Keratinocyte (primary cell): ENCODE data around the gene RPP25L. TPM values are rescaled to one million over a fixed set of nuclear protein-coding genes. Genes with fewer than 3 reads are reported as not detected.

Experiments used
- DNase-seq: peaks from one replicate; pipeline ENCODE4 v3.0.0-alpha.2; 2011; ENCODE audit warnings: low read depth, missing footprints, low spot score
- FAIRE-seq: peaks from 2 replicates; lab custom pipeline; 2011; peaks lifted over from hg19 to GRCh38; lab: Jason Lieb, UNC
- H2AFZ ChIP-seq: 2 replicates; pipeline ENCODE4 v1.6.0; 2012; ENCODE audit warnings: low read length, control low read depth, inconsistent platforms; ENCODE audit not compliant: control insufficient read depth
- H3K27ac ChIP-seq: 2 replicates; pipeline ENCODE4 v1.5.1; 2011; ENCODE audit warnings: low read length; ENCODE audit not compliant: control insufficient read depth, insufficient read depth
- H3K27me3 ChIP-seq: 3 replicates; pipeline ENCODE4 v1.6.0; 2011; ENCODE audit warnings: low read length; ENCODE audit not compliant: control insufficient read depth, insufficient read depth; ENCODE audit errors: extremely low read depth
- H3K36me3 ChIP-seq, 2 experiments: 2 replicates in 1 of 2; 3 replicates in 1 of 2; pipeline ENCODE4 v1.5.1; 2011; ENCODE audit warnings: low read length in 2 of 2, mild to moderate bottlenecking in 1 of 2; ENCODE audit not compliant: control insufficient read depth in 2 of 2, insufficient read depth in 2 of 2; ENCODE audit errors: extremely low read depth in 1 of 2
- H3K4me1 ChIP-seq: 3 replicates; pipeline ENCODE4 v1.5.1; 2011; ENCODE audit warnings: low read length; ENCODE audit not compliant: control insufficient read depth, insufficient read depth; ENCODE audit errors: extremely low read depth
- H3K4me2 ChIP-seq: 3 replicates; pipeline ENCODE4 v1.6.0; 2011; ENCODE audit warnings: low read depth, low read length; ENCODE audit not compliant: control insufficient read depth, insufficient read depth; ENCODE audit errors: extremely low read depth
- H3K4me3 ChIP-seq, 3 experiments: fragments of 200-600 bp in 1 of 3; sonication (generic) in 1 of 3; 2 replicates in 2 of 3; 3 replicates in 1 of 3; pipeline ENCODE4 v1.5.1; 2011 to 2016; ENCODE audit warnings: low read length in 3 of 3, mild to moderate bottlenecking in 3 of 3, control low read depth in 2 of 3, inconsistent platforms in 1 of 3, low read depth in 1 of 3, mixed read lengths in 1 of 3, mixed run types in 1 of 3, moderate library complexity in 1 of 3; ENCODE audit not compliant: control insufficient read depth in 2 of 3, insufficient read depth in 2 of 3; ENCODE audit errors: extremely low read depth in 1 of 3
- H3K79me2 ChIP-seq: 2 replicates; pipeline ENCODE4 v1.6.0; 2012; ENCODE audit warnings: low read length; ENCODE audit not compliant: control insufficient read depth, insufficient read depth
- H3K9ac ChIP-seq: 3 replicates; pipeline ENCODE4 v1.6.0; 2011; ENCODE audit warnings: low read length; ENCODE audit not compliant: control insufficient read depth, insufficient read depth; ENCODE audit errors: extremely low read depth
- H3K9me1 ChIP-seq: 3 replicates; pipeline ENCODE4 v1.6.0; 2011; ENCODE audit warnings: low read length; ENCODE audit not compliant: control insufficient read depth, insufficient read depth; ENCODE audit errors: extremely low read depth
- H3K9me3 ChIP-seq: 2 replicates; pipeline ENCODE4 v1.5.1; 2012; ENCODE audit warnings: low read depth, low read length; ENCODE audit not compliant: control insufficient read depth
- H4K20me1 ChIP-seq: 3 replicates; pipeline ENCODE4 v1.6.0; 2011; ENCODE audit warnings: low read length; ENCODE audit not compliant: control insufficient read depth, insufficient read depth; ENCODE audit errors: extremely low read depth
- EZH2 ChIP-seq: IDR thresholded peaks from one replicate; pipeline ENCODE4 v1.6.1; 2012; ENCODE audit warnings: inconsistent platforms, mild to moderate bottlenecking, low read length, moderate library complexity
- dilution Hi-C: fragments of 300-500 bp; cut with MboI; formaldehyde crosslinking; loops from one replicate; pipeline ENCODE4 v1.7.0; 2020; ENCODE audit warnings: low sequenced_read_pairs; ENCODE audit not compliant: extremely low pct_ligation_motif_present
- polyA plus RNA-seq, 5 experiments: library from polyadenylated mRNA; depleted of rRNA in 3 of 5; stranded (reverse) in 3 of 5; stranded (forward) in 1 of 5; unstranded in 1 of 5; fragments of >200 nt; gene quantifications; 1 replicate in 1 of 5; 2 replicates in 3 of 5; 3 replicates in 1 of 5; pipeline versions ENCODE4 v1.2.1 to v1.2.3, GENCODE V29; 2011 to 2012; ENCODE audit warnings: missing spikeins in 2 of 5, low read depth in 1 of 5, low replicate concordance in 1 of 5
- TF ChIP-seq, protein P1 (sequence below), 3 experiments: IDR thresholded peaks in 1 of 3; conservative IDR thresholded peaks in 1 of 3; optimal IDR thresholded peaks in 1 of 3; 2 replicates in 2 of 3; 3 replicates in 1 of 3; pipeline versions ENCODE3 to v1.5.1; 2011; ENCODE audit warnings: low read length in 3 of 3, mild to moderate bottlenecking in 3 of 3, moderate library complexity in 2 of 3, control low read depth in 1 of 3, inconsistent platforms in 1 of 3; ENCODE audit not compliant: insufficient read depth in 2 of 3; ENCODE audit errors: extremely low read depth in 1 of 3

Gene RPP25L
- polyA plus RNA-seq, 1 donor (not counting 4 experiments of a cell fraction or from before 2014, with no cell fraction given): 23.4 TPM

DNA sequence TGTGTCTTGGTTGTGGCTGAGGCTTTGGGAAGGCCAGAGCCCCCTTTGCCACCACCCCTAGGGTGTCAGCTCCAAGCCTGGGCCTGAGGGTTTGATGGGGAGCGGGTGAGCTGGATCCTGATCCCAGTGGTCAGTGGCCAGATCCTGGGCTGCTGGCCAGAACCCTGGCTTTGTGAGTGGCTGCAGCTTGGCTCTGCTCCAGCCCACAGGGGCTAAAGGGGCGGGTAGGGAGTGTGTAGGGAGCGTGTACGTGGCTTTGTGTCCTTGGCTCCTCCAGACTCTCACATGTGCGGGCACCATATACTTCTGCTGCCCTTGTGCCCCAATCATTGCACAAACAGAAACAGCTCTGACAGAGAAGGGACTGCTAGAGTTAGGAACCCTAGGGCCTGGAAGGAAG is 38.9 kb upstream of the RPP25L start:
- no peak overlapping the region for H3K9ac ChIP-seq
- no peak overlapping the region for H3K27ac ChIP-seq
- H3K4me1 ChIP-seq: peaks cover 39% of the 10 kb centered on the region

DNA sequence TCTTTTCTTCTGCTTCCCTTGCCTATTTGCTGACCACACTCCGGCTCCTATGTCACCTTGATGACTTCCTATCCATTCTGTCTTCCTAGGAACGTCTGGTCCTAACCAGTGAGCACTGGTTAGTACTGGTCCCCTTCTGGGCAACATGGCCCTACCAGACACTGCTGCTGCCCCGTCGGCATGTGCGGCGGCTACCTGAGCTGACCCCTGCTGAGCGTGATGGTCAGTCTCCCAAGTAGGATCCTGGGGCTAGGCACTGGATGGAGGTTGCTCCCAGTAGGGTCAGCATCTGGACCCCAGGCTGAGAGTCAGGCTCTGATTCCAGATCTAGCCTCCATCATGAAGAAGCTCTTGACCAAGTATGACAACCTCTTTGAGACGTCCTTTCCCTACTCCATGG is 36.8 kb upstream of the RPP25L start:
- H2AFZ ChIP-seq: no peak overlapping the region
- peak overlapping the region; percentile 100 for H3K4me2 ChIP-seq
- no peaks in the 10 kb centered on the region for H3K27me3 ChIP-seq
- H3K79me2 ChIP-seq: peaks cover 13% of the 10 kb centered on the region
- H3K4me1 ChIP-seq: peaks cover 39% of the 10 kb centered on the region
- no peak for TF ChIP-seq EZH2
- TF ChIP-seq, protein P1, sequence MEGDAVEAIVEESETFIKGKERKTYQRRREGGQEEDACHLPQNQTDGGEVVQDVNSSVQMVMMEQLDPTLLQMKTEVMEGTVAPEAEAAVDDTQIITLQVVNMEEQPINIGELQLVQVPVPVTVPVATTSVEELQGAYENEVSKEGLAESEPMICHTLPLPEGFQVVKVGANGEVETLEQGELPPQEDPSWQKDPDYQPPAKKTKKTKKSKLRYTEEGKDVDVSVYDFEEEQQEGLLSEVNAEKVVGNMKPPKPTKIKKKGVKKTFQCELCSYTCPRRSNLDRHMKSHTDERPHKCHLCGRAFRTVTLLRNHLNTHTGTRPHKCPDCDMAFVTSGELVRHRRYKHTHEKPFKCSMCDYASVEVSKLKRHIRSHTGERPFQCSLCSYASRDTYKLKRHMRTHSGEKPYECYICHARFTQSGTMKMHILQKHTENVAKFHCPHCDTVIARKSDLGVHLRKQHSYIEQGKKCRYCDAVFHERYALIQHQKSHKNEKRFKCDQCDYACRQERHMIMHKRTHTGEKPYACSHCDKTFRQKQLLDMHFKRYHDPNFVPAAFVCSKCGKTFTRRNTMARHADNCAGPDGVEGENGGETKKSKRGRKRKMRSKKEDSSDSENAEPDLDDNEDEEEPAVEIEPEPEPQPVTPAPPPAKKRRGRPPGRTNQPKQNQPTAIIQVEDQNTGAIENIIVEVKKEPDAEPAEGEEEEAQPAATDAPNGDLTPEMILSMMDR (optimal IDR thresholded peaks at IDR 0.05 in 1 of 3, IDR thresholded peaks at IDR 0.05 in 1 of 3, conservative IDR thresholded peaks at IDR 0.05 in 1 of 3; ENCODE audit: extremely low read depth in 1 of 3, insufficient read depth in 2 of 3, low read length in 3 of 3): no peak
- no peaks in the 10 kb centered on the region for H3K9me1 ChIP-seq
- no peak for DNase-seq
- dilution Hi-C loops: no loop called here
- no peak for FAIRE-seq
- H3K36me3 ChIP-seq: peaks cover 7 to 13% of the 10 kb centered on the region in 2 experiments
- no peaks in the 10 kb centered on the region for H4K20me1 ChIP-seq
- H3K9me3 ChIP-seq: no peaks in the 10 kb centered on the region
- H3K9ac ChIP-seq: no peak overlapping the region
- no peak overlapping the region for H3K27ac ChIP-seq
- H3K4me3 ChIP-seq: no peak overlapping the region

More for the DNA sequence above, 38.9 kb upstream of the RPP25L start:
- dilution Hi-C loops: no loop called here
- Histone ChIP-seq H3K9me1 (no peaks in the 10 kb centered on the region), H3K79me2 (peaks cover 13% of the 10 kb centered on the region), H2AFZ (no peak overlapping the region), H3K4me3 (no peak overlapping the region), H3K9me3 (no peaks in the 10 kb centered on the region), H3K4me2 (no peak overlapping the region), H3K27me3 (no peaks in the 10 kb centered on the region), H4K20me1 (no peaks in the 10 kb centered on the region), H3K36me3 (peaks cover 7 to 13% of the 10 kb centered on the region in 2 experiments)
- TF ChIP-seq, protein P1 (optimal IDR thresholded peaks at IDR 0.05 in 1 of 3, IDR thresholded peaks at IDR 0.05 in 1 of 3, conservative IDR thresholded peaks at IDR 0.05 in 1 of 3; ENCODE audit: extremely low read depth in 1 of 3, insufficient read depth in 2 of 3, low read length in 3 of 3): no peak
- no peak for TF ChIP-seq EZH2
- no peak for DNase-seq
- FAIRE-seq: no peak
